HG03039 (cell line): ENCODE measurements around the gene AP2A2.

Source experiments
- ATAC-seq: cut with Tn5 transposase; IDR thresholded peaks from one replicate; pipeline ENCODE4 v1.9.1; 2021; ENCODE audit warnings: mild to moderate bottlenecking, moderate library complexity; ENCODE audit not compliant: unreplicated experiment

Gene AP2A2

GRCh38 chr11:1052133-1053011 lies 126.7 kb downstream of the AP2A2 start:
- no peak for ATAC-seq

DNA sequence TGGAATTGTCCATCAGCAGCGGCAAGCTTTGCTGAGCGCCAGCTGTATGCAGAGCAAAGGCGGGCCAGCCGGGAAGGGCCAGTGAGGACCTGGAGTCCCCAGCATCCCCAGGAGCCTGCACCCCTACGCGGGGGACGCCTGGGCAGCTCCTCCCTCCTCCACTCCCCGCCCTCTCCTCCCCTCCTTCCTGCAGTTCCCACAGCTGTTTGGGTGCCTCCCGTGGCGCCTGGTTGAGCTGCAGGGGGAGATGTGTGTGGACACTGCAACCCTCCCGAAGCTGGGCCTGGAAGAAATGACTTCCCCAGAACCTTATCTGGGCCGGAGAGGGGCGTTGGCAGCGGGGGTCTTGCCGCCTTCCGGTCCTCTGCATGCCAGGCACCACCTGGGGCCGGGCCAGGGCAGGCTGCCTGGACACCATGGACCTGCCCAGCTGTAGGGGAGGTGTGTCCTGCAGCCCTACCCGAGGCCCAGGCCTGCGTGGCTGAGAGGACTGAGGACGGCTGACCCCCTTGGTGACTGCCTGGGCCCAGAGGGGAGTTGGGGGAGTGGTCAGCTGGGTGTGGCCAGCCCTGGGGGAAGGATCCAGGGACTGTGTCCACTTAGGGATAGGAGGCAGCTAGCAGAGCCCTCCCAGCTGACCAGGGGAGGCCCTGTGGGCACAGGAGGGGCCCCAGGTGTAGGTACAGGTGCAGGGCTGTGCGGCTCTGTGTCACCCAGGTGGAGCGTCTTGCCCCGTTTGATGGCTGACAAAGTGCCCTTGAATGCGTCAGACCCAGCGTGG lies 127.6 kb downstream of the AP2A2 start:
- no peak for ATAC-seq

- no peak for ATAC-seq
Measured at GRCh38 chr11:1054143-1055108, 128.8 kb downstream of the AP2A2 start.

GRCh38 chr11:1055109-1055703 lies 129.5 kb downstream of the AP2A2 start:
- no peak for ATAC-seq

- no peak for ATAC-seq
Measured at GRCh38 chr11:1055990-1056771, 130.5 kb downstream of the AP2A2 start.

- ATAC-seq: no peak
Measured at GRCh38 chr11:1057806-1058205, 132.1 kb downstream of the AP2A2 start.

GRCh38 chr11:1059759-1060158 lies 134.1 kb downstream of the AP2A2 start:
- ATAC-seq: no peak

DNA sequence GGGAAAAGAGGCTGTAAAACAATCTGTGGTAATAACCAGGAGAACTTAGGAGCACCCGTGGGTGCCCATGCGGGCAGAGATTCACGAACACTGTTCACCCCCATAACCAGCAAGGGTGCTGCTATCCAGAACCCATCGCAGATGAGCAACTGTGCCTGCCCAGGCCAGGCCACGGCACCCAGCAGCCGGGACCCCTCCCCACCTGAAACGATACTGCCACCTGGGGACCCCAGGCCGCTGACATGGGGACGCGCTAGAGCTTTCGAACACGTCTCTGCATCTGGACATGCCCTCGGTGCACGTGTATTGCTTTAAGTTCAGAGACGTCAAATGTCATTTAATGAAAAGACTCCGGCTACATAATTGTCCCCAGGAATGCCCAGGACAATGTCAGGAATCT lies 134.7 kb downstream of the AP2A2 start:
- ATAC-seq: no peak

GRCh38 chr11:1060852-1061616 lies 135.4 kb downstream of the AP2A2 start:
- ATAC-seq: no peak
